Activated CD8-positive, alpha-beta memory T cell treated with anti-CD3 and anti-CD28 coated beads for 1 hour (primary cell): ENCODE data around the gene PGLYRP4.

Experiments used
- DNase-seq, 2 donors: peaks; one replicate each; pipeline ENCODE4 v3.0.0-alpha.2; 2020; ENCODE audit warnings: low read depth in 1 of 2; ENCODE audit errors: extremely low read depth in 1 of 2

The PGLYRP4 gene, protein sequence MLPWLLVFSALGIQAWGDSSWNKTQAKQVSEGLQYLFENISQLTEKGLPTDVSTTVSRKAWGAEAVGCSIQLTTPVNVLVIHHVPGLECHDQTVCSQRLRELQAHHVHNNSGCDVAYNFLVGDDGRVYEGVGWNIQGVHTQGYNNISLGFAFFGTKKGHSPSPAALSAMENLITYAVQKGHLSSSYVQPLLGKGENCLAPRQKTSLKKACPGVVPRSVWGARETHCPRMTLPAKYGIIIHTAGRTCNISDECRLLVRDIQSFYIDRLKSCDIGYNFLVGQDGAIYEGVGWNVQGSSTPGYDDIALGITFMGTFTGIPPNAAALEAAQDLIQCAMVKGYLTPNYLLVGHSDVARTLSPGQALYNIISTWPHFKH

DNA sequence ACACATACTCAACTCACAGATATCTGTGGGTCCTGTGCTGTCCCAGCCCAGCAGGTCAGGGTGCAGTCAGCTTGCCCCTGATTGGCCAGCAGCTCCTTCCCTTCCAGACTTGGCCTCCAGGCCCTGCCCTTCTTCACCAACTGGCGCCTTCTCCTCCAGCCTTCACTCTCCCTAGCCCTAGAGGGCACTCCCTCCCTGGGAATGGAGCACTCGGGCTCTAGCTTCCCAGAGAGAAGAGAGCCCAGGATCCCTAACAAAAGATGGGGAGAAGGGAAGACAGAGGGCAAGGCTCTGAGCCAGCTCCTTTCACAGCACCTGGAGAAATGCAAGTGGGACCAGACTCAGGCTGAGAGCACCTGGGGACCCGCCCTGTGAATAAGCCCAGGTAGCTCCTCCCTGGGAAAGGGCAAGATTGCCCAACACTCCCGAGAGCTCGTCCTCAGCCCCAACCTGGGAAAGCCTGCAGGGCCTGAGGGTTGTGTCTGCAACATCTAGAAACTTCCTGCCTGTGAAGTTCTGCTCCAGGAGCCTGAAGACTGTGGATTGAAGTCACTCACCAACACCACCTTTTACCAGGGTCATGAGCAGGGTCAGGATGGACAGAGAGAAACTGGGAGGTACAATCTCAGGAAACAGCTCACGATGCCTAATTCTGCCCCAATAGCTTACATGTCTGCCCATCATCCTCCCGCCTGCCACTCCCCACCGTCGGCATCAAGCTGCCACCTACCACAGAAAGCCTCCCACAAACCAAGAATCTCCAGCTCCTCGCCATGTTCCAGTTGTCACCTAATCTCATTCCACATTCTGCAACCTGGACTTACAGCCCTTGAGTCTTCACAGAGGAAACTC lies at the start of gene PGLYRP4:
Gene PGLYRP4, minus strand, starts transcription at position 331 of the 852 bp plus-strand sequence. CDS start 909 bp downstream, outside the sequence.
- no peak for DNase-seq

DNA sequence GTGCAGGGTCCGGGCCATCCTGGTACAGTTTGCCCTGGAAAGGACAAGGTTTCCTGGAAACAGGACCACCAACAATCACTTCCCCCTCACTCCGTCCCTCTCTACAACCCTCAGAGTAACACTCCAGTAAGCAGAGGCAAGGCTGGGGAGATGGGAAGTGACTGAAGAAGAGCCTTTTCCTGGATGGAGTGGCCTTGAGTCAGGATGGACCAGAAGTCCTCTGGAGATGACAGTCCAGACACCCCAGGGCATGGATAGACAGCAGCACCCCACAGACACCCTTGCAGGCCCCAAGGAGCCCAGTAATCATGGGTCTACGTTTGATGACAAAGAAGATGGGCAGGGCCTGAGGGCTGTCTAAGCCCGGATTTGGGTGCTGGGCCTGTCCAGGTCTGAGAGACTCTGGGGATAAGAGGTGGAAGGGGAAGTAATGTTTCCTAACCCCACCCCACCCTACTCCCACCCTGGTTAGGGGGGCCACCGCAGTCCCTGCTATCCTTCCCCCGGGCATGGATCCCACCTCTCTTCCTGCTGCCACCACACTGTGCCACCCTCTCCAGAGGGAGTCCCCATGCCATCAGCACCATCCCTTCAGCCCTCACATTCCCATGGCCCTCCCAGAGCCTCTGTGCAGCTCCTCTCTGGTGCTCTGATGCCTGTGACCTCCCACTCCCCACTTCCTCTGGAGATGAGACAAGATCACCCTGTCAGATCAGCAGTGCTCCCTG lies 49.4 kb upstream of the PGLYRP4 start:
- no peak for DNase-seq

DNA sequence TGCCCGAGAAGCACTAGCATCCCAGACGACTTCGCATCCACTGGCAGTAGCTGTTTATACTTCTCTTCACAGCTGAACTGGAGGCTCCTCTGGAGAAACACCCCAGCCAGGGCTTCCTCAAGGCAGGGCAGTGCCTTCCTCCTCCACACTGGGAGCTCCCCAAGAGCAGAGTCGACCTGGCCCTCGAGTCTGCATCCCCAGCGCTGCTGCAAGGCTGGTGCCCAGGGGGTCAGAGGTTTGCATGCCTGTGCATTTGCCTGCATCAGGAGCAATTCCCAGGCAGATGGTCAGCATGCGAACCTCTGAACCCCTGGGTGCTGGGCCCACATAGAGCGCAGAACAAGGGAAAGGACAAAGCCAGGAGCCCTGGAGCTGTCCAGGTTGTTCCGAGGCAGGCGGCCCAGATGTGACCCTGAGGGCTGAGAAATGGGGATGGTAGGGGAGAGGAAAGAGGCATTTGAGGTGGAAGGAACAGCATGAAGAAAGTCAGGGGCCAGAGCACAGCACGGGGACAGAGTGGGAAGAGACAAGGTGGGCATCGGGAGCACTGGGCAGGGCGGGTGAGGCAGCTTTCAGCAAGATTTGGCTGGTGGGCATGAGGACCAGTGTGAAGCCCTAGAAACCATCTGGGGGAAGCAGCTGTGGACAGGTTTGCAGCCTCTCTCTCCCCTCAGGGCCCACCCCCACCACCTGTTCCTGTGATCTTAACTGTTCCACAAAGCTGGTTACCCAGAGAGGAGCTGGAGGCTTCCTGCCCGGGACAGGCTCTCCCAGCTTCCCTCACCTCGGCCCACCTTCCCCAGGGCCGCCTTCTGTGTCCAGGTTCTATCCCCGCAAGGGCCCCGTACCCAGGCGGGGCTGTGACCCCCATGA lies 48.6 kb upstream of the PGLYRP4 start:
- no peak for DNase-seq

DNA sequence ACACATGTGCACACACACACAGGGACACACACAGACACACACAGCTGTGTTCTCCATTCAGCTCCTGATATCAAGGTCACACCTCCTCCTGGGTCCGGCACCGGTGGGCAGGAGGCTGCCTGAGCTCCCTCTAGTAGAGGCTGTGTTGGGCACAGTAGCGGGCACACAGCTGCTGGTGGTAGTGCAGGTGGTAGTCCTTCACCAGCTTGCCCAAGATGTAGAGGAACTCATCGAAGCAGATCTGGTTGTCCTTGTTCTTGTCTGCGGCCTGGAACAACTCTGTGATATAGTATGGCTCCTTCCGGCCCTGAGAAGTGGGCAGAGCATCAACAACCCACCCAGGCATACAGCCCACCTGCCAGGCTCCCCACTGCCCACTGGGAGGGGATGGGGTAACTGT lies 47.8 kb upstream of the PGLYRP4 start:
- no peak for DNase-seq

DNA sequence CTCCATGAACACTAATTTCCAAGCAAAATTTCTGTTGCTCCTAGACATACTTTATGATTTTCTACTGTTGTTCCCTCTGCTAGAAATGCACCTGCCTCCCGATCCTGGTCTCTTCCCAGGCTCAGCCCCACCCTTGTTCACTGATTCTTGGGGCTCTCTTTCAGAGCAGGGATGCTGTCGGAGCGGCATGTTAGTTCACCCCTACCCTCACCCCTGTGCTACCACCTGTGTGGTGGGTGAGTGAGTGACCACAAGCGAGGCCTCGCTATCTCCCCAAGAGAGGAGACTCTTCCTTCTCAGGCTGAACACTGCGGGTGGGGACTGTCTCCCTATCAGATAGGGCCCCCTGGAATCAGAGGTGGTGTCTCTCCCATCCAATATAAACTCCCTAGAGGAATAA lies 47.1 kb upstream of the PGLYRP4 start:
- no peak for DNase-seq

DNA sequence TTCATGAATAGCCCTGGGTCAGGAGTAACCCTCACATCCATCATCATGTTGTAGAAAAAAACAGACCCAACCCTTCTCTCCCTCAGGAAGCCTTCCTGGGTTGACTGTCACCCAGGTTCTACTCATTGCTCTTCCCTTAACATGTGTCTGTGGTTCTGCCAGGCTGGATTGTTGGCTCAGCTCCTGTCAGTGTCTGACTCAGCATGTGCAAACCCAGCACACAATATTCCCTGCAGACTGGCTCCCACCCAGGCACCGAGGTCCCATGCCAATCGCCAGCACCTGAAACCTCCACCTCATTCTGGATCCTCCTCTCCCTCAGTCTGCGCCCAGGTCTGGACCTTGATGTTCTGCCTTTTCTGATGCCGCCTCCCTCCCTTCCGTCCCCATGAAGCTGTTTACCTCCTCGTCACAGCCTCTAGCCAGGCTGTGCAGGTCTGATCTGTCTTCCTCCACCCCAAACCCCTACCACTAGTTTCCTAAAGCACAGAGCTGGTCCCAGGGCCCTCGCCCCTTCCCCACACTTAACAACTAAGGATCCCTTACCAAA lies 46.6 kb upstream of the PGLYRP4 start:
- DNase-seq: no peak

DNA sequence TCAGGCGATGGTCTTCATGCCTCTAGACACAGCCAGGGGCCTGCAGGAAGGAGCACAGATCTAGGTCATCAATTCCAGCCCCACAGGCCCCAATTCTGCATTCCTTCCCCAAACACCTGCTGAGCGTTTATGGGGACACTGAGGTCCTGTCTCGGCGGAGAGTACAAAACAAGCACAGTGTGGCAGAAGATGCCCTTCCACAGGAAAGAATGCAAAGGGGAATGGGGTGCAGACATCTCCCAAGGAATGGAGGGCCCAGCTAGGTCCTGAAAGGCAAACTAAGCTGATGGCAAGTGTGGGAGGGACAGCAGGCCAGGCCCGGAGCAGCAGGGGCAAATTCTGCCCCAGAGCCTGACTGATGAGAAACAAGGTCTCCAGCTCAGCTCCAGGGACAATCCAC lies 45.8 kb upstream of the PGLYRP4 start:
- no peak for DNase-seq

DNA sequence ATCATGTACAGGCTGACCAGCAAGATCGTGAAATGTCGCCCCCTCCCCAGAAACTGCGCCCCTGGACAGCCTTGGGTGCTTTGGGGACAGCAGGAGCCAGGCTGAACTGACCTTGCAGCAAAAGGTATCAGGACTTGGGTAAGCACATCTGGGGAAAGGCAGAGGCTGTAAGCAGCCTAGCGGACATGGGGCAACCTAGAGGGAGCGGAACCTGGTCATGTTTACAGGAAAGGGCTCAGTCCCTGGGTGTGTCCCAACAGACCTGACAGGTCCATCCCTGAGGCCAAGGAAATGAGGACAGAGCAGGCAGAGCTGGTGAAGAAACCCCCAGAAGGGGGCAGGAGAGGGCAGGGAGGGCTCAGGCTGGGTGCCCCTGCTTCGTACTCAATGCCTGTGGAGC lies 45.3 kb upstream of the PGLYRP4 start:
- no peak for DNase-seq

DNA sequence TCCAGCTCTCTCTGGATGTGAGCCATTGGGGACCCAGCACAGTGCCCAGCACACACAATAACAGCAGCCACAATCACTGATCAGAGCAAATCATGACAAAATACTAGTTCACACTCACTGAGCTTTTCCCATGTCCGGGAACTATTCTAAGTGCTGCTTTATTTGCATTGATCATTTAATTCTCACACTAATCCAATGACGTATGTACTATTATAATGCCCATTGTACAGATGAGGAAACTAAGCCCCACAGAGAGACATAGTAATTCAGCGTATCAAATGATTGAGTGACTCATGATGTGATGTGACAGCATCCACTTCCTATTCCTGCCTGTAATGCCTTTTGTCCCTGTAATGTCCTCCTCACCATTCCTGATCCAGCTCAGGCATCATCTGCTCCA lies 44.2 kb upstream of the PGLYRP4 start:
- no peak for DNase-seq

DNA sequence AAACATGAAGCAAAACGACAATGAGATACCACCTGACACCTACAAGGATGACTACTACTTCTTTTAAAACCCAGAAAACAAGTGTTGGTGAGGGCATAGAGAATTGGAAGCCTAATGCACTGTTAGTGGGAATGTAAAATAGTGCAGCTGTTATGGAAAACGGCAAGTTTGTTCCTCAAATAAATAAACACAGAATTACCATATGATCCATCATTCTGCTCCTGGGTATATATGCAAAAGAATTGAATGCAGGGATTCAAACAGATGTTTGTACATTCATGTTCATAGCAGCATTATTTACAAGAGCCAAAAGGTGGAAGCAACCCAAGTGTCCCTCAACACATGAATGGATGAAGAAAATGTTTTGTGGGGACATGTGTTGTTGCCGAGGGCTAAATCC lies 43.6 kb upstream of the PGLYRP4 start:
- DNase-seq: no peak

DNA sequence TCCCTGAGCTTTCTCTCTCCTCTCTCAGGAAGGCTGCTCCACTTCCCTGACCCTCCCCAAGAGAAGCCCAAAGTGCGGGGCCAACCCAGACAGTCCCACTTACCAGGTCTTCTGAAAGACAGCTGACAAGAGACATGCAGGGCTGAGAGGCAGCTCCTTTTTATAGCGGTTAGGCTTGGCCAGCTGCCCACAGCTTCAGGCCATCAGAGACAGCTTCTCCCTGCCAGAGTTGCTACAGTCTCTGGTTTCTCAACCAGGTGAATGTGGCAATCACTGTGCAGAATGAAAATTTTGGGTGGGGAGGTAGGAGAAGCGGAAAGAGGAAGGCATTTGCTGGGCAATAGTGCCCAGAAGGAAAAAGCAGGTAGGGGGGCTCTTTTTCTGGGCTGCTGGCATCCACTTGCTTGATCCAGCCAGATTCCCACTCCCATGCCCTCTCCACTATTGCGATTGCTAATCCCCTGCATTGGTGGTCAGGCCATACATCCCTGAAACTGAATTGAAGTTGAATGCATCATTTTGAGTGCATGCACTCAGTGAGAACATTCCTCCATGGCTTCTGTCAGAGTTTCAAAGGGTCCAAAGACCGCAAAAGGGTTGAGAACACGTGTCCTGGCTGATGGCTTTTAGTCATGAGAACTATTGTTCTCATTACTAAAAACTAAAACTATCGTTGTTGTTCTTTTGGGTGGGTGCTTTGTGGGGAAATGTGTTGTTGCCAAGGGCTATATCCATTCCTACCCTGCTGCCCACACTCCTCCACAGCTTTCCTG lies 42.5 kb upstream of the PGLYRP4 start, which contains the start of gene S100A8:
Gene S100A8, minus strand, starts transcription at position 136 of the 773 bp plus-strand sequence. CDS start 538 bp downstream, outside the sequence.
- DNase-seq: no peak

DNA sequence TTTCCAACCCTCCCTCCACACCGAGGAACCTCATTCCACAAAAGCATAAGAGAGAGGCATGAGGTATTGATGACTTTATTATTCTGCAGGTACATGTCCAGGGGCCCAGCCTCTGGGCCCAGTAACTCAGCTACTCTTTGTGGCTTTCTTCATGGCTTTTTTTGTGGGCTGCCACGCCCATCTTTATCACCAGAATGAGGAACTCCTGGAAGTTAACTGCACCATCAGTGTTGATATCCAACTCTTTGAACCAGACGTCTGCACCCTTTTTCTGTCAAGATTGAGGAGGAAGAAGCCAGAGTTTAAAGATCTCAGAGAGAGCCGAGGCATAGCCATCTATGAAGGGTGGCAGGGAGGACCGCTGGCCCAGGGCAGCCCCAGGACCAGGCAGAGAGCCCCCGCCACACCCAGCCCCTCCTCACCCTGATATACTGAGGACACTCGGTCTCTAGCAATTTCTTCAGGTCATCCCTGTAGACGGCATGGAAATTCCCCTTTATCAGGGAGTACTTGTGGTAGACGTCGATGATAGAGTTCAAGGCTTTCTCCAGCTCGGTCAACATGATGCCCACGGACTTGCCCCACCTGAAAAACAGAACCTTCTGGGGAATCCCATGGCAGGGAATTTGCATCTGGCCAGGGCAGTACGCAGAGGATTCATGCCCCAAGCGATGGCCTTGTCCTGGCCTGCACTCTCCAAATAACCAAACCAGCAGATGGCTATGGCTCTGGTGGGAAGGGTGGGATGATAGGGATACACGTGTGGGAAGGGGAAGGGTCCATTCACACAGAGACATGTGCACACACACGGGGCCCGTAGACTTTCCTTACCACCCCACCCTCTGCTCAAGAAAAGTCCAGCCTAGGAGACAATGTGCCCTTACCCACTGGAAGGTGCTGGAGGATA lies 41.6 kb upstream of the PGLYRP4 start:
- DNase-seq: no peak

DNA sequence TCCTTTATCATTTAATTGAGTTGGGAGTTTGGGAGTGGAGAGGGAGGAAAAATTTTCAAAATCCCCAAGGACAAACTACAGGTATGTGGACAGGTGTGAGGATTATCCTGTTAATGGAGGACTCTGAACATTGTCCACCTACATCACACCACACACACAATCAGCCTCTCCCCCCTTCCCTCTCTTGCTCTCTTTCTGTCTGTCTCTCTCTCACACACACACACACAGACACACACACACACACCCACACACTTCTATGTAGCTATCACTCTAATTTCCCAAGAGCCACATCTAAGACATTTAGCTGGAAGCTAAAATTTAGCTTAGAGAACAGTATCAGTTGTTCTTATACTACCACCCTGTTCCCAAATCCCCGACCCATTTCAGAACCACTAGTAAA lies 40.8 kb upstream of the PGLYRP4 start:
- DNase-seq: no peak

DNA sequence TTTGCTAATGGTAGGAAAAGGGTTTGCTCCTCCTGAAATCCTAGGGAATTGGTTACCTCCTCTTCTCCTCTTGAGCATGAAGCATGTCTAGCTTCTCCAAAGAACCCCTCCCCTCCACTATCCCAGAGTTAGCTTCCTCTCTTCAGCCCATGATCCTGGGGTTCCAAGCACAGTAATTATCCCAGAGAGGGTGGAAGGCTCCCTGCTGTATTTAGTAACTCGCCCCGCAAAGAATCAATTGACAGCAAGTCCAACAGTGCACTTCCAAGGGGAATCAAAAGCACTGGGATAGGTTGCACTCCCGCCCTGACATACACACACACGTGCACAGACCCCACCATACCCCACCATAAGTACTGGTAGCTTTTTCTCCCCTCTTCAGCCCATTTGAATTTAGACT lies 39.1 kb upstream of the PGLYRP4 start:
- no peak for DNase-seq

DNA sequence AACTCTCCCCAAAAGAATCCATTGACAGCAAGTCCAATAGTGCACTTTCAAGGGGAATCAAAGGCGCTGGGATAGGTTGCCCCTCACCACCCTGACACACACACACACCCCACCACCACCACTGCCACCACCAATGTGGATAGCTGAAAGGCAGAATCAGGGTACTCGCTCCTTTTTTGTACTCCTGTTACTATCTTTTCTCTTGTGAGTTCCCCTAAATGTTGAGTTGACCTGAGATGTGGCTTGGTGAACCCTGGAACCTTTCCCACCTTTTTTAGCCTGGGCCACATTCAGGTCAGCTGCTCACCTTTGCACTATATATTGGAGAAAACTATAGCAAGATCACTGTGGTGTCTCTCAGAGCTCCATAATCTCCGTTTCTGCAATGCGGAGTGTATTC lies 38.4 kb upstream of the PGLYRP4 start:
- DNase-seq: no peak

DNA sequence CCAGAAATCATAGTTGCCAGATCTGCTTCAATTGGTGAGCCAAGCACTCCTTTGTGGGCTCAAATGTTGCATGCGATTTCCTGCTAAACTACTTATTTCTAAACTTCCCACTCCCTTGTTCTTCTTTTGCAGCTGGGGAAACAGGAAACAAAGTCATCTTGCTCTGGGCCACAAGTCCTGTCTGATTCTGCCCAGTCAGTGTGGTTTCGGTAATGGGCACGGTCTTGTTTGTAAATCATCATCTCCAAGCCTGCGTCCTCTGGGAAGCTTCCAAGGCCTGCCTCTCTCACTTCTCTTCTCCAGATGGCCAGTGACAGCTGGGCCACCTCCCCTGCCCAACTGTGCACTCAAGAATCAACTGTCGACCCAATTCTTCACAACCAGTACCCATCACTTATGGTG lies 37.9 kb upstream of the PGLYRP4 start:
- no peak for DNase-seq

DNA sequence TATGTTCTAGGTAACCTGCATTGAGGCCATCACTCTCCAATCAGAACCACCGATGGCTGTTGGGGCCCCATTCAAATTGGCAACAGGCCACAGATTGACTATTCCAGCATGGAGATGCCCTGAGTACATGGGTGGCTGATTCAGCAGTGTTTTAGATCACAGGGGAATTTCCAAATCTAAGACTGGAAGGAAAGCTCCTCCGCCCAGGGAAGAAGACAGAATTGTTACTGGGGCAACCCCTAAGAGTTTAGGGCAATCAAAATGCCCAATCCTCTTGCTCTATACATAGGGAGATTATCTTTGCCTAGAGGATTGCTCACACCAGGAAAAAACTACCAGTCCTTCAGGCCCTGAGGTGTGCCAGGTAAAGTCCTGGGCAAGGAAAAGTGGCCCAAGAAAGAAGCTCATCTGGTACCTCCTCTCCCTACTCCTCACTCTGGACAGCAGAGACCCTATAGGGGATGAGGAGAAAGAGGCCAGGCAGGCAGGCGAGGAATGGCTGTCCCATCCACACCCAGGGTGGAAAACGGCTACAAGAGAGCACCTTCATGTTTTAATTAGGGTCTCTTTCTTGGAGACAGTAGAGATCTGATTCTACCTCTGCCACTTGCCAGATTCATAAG lies 36.4 kb upstream of the PGLYRP4 start:
- DNase-seq: no peak

DNA sequence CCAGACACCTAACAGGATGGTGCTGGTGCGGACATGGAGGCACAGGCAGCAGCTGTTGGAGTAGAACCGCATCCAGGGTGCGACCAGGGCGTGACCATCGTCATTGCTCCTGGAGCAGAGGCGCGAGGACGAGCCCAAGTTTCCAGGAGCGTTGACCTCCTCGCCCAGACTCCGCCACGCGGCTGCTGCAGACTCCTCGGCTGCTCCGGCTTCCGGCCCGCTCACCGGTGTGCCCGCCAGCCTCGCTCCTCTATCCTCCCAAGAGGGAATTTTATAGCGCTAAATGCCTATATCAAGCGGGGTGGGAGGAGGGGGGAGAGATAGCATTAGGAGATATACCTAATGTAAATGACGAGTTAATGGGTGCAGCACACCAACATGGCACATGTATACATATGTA lies 32.1 kb upstream of the PGLYRP4 start:
- DNase-seq: no peak
